Stimulated activated CD4-positive, alpha-beta T cell treated with anti-CD3 and anti-CD28 coated beads, Interleukin-15, amount 100 ng/mL, for 48 hours (primary cell): ENCODE results near the gene RAPGEF4.
A peak's percentile ranks its signal among the peaks of the same experiment; 100 is the strongest.

Source experiments
- DNase-seq, 2 donors: peaks; one replicate each; pipeline ENCODE4 v3.0.0-alpha.2; 2020; ENCODE audit warnings: low read depth in 2 of 2

The RAPGEF4 gene

DNA sequence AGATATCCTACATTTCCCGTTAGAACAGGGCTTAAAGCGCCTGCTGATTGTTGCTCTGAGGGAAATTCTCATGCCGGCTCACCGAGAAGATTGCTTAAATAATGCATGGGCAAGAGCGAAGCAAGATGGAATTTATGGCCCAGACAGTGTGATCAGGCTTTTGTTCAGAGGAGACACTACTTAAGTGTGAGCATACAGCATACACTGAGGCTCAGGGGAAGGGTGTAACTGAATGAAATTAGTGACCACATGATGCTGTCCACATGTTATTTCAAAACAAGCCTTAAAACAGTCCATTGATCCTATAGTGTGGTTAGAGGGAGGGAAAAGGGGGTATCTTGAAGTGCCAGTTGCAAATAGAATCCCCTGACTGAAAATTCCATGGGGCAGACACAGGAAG lies 125.5 kb downstream of the RAPGEF4 start:
- DNase-seq: no peak

DNA sequence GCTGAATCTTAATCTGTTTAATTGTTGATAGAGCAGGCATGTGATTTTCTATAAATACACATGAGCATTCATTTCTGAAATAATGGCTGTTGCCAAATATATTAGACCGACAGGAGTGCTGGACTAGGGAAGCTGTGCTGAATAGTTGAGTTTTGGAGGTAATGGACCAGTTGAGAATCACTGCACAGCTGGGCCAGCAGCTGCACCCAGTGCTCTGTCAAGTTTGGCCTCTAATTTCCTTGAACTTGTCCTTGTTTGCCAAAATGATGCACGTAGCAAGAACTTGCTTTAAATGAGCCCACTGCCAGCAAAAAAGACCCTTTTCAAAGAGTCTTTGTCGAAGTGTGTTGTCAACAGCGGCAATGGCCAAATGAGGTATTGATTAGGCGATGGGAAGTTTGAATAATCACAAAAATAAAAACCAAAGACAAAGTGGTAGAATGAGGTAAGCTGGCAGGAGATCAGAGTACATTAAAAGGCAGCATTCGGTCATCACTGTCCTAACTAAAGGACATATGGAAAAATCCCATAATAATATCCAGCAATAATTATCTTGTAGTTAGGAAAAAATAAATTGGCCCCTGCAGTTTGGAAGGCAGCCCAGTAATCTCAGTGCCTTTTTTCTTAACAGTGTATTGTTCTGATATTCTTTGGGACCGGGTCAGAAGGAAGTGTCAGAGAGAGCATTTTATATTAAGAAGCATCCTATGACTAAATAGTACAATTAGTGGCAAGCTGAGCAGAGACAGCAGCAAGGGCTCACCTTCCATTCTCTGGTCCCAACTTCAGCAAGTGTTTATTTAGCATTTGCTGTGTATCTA lies 126.2 kb downstream of the RAPGEF4 start:
- no peak for DNase-seq

DNA sequence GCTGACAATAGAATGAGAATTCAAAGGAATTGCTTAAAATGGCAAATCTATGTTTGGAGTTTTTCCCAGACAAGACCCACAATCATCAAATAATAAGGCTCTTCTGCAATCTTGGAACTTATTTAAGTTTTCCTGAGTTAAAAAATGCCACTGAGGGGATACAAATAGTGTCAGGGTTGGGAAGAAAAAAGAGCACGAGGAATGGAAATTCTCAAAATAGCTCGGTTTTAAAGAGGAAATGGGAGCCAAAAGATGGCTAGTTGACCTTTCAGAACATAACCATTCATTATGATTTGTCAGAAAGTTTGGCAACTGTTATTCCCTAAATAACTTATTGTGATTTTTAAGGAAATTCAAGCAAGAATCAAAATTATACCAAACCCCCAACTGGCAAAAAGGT lies 127.7 kb downstream of the RAPGEF4 start:
- no peak for DNase-seq

DNA sequence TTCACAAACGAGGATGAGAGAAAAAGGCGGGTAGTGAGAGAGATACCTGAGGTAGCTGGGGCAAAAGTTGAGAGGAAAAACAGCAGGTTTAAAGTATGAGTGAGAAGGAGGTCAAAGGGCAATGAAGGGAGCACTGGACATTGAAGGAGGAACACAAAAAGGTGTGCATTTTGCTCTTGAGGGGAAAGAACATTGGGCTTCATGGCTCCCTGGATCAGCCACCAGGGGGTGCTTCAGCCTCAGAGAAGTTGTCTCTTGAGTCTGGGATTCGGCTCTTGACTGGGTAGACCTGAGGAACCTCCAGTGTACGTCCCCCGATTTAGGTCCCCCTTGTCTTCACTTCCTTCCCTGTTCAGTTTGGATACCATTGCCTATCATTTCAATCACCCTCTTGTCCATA lies 128.5 kb downstream of the RAPGEF4 start:
- DNase-seq: peak; percentile 14 to 17

DNA sequence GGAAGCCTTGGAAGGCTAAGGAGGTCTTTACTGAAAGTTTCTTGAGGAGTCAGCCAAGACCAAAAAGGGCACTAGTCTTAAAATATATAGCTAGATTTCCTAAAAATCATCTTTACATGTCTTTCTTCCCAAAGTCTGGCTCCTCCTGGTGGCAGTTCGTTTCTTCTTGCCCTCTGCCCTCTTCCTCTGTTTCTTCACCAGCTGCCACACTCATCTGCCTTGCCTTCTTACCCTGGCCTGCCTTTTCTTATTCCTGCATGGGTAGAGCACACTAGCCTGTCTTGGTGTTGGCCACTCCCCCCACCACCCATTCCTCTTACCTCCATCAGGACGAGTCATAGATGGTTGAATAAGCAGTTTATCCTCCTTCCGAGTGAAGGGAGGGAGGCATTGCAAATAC lies 129.8 kb downstream of the RAPGEF4 start:
- no peak for DNase-seq

DNA sequence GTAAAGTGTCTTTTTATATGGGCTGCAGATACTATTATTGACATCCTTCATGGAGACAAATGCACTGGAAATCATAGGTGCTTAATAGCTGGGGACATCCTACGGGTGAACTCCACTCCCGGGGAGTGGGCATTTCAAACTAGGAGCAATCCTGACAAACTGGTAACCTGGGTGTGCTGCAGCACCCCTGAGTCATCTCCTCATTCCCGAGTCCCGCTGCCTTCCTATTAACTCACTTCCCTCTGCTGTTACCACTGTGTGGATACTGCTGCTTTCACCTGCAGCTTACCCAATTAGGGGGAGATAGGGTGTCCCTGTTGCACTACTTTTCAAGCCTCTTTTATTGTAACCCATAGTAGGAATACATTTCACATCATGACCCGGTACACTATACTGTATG lies 134.2 kb downstream of the RAPGEF4 start:
- no peak for DNase-seq

DNA sequence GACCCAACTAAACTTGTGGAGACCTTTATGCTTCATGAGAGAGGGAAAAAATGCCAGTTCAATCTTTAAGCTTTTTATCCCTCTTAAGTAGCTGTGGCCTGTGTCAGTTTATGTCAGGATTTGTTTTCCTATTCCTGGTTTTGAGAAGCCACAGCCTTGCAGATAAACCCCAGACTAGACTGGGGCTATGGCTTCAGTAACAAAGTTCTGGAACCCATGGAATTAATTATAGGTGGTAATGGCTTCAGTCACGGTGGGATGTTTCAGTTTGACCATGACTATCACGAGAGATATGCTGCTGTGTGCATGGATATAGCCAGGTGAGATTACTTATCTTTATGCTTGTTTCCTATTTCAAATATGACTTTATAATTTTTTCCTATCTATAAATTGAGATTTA lies 134.8 kb downstream of the RAPGEF4 start:
- DNase-seq: no peak

DNA sequence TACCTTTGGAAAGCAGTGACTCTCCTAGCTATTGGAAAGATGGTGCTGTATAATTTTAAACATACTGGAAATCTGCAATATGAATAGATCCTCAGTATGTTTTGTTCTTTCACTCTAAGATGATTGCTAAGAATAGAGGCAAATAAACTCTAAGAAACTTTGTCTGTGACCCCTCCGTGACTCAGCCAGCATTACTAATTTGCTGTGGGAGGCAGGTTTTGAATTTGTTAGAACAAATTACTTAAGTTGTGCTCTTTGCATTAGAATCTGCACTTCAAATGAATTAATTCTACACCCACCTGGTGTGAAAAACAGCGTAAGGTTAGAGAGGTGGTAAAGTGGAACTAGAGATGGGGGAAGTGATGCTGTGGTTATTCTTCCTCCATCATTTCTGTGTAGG lies 142.2 kb downstream of the RAPGEF4 start:
- no peak for DNase-seq

DNA sequence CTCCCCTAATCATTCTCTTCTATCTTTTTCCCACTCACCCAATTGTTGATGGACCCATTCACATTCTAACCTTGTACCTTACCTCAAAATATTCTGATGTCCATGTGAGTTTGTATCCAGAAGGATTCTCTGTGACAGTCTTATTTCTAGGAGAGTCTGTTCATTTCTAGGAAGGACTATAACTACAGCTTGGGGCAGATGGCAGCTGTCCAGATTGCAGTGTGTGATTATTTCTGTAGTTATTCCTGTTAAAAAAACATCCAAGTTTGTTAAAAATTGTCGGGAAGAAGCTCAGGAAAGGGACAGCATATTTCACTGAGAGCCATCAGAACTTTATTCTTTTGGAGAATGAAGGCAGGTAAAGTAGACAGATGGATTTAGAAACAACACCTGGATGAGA lies 142.6 kb downstream of the RAPGEF4 start:
- DNase-seq: no peak

DNA sequence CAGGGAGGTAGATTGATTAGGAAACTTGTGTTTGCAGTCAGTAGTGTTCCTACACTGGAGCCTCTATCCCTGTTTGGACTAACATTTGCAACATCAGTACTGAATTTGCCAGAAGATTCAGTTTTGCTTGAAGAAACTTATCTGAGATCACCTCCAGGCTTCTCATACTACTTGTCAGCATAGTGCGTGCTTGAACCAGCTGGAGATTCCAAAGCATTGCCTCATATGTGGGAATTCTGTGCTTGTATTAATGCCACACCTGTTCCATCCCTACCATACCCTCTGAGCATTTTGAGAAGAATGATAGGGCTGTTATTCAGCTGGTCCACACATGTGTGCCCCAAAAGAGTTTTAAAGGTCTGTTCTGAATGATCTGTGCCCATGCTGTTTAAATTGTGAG lies 148.7 kb downstream of the RAPGEF4 start:
- DNase-seq: no peak

DNA sequence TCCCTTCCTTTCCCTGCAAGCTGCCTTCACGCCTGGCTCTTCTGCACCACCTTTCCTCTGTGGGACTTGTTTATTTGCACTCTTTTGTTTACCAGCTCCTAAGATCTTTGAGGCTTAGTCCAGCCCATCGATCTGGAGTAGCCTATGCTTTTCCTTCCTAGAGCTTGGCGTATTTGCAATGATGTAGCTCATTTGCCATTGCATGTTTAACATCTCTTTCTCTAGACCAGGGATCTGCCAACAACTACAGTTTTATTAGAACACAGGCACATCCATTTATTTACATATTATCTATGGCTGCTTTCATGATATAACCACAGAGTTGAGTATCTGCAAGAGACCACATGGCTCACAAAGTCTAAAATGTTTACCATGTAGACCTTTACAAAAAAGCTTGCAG lies 150.4 kb downstream of the RAPGEF4 start:
- DNase-seq: no peak

DNA sequence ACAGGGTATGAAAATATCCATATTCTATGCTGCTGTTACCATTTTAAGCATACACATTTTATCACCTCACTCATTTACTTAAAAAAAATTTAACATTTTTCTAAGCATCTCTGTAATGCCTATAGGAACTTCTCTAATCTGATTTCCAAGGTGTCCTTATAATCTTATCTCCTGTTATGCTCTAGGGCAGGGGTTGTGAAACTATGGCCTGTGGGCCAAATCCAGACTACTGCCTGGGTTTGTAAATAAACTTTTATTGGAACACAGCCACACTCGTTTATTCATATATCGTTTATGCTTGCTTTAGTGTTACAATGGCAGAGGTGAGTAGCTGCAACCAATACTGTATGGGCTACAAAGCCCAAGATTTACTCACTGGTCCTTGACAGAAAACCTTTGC lies 151.6 kb downstream of the RAPGEF4 start:
- DNase-seq: no peak

DNA sequence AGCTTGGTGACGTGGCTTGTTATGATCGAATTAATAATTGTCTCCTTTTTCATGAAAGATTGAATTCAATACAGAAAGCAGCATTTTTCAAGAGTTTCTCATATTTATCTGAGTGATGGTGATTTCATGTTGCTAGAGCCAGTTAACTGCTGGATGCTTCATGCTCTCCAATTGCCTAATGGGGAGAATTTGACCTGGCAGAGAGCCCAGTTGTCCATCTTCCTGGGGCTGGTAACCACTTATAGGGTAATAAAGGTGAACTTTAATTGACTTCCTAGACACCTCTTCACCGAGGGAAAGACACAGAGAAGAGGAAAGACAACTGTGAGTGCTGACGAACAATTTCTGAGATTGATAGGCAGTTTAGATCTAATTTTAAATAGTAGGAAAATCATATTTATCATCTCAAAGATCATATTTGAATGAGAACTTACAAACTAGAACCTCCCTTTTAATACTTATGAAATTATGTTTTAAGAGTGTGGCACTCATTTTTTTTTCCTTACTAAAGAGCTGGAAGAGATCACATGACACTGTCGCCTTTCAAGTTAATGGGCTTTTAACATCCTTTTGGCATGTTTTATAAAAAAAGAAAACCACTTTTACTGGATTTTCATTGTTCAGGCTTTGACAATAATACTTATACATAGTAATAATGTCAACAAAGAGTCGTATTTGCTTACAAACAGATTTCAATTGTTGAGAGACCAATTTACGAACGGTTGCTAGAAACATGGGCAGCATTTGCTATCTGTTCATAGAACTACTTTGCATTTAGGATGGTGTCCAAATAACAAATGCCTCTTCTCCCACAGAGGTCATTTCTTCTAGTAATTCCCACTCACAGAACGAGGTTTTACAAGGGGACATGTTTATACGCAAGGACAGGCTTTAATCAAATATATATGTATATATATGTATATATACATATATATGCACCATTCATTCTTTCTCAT lies 153.3 kb downstream of the RAPGEF4 start:
- no peak for DNase-seq

DNA sequence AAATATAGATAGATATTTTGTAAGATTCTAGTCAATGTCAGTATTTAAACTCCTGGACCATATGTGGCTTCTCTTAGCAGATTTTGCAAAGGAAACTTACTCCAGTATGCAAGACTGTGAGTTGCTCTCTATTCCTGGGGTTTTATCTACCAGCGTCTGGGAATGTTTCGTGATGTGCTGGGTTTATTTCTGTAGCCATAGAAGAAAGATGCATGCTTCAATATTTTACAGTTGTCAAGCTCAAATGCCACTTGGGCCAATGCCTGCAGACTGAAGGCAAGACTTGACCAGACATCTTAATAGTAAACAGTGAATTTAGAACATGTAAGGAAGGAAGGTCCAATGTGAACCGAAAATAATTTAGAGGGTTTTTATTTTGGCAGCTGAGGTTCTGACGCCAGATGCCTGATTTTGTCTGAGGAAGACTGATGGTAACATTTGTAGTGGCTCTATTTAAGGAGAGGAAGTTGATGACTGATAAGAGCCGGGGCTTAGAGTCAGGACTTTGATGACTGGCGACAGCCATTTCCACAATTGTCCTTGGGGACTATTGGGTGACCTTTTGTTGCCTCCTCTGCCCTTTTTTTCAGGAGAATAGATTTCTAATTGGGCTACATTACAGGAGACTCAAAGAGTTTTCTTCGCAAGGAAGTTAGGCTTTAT lies 154.3 kb downstream of the RAPGEF4 start:
- no peak for DNase-seq

DNA sequence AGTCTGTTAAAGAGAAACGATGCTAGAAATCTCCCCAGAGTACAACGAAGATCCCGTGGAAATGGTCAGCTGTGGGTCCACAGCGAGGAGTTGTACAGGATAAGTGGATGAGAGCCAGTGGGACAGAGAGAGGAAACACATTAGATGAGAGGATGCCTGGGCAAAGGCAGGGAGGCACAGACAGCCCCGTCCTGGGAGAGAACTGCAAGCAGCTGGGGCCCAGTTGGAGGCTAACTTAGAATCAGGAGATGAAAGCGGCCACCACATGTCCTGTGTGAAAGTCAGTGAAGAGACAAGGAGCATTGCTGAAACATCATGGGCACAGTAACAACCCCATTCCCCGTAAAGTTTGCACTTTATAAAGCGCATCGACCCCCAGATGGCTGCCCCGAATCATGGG lies 157.5 kb downstream of the RAPGEF4 start:
- no peak for DNase-seq

DNA sequence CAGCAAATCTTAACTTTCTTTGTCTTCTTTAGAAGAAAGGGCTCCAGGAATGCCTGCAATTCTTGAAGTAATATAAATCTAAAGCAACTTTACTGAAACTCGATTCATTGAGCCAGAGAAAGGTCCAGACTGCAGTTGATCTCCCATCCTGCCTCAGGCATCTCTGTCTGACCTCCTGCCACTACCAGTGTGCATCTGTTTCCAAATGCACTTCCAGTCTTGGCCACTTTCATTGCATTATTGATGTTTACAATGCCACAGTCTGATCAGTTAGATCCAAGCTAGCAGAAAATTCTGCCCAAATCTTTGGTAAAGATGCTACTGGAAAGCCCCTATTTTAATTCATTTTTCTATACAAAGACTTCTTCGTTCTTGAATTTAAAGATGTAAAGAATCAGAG lies 158.0 kb downstream of the RAPGEF4 start:
- DNase-seq: no peak

DNA sequence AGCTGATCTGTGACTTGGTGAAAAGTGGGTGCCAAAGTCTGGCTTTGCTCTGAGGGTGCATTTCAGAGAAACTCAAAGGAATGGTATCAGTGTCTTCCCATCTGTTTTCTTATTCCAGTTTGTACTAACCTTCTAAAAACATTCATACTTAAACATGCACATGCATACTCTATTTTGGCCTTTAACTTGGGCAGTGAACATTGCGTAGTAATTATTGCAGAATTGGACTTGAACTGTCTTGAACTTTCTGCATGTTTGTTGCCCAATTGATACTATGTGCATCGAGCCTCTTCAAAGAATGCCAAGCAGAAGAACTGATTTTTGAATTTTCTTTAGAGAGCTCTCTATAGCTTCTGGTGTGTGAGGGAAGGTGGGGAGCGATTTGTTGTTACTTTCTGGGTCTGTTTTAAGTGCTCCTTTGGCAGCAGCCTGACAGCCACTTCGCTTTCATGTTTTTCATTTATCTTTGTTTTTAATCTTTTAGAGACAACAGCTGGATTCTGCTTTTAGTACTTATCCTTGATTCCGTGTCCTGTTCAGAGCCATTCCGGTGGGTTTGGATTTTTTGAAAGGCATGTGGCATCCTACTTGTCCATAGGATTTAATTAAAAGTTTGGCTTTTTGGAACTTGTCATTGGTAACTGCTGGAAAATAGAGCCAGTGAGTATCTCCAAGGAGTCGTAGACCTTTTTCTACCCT lies 159.2 kb downstream of the RAPGEF4 start:
- DNase-seq: no peak

DNA sequence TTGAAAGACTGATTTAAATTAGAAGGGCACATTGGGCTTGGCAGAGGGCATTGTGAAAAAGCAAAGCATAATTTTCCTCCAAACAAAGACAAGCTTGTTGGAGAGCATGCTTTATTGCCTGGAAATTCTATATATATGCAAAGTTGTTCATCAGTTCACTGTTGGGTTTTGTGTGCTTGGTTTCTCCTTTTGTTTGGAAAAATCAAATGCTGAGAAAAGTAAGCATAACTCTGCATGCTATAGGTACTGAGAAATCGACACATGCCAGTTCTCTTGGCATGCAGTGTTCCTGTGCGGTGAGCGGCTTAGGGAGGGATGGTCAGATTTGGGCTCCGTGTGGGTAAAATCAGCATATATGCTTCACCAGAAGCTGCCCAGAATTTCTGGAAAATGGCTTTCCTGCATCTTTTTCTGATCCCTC lies 161.0 kb downstream of the RAPGEF4 start:
- no peak for DNase-seq

DNA sequence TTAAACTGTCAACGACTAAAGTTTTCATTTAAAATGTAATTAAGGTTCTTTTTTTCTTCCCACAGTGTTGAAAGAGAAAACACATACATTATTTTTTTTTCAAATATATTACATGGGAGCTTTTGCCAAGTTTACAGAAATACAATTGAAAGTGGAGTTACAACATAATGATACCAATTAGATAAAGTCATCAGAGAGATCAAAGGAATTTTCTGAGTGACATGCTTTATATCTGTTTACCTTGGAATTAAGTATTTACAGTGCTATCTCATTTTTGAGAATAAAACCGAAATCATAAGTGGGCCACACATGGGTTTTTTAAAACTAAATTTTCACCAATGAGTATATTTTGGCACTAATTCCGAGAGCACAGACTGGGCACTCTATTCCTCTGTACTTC lies 165.2 kb downstream of the RAPGEF4 start:
- no peak for DNase-seq

DNA sequence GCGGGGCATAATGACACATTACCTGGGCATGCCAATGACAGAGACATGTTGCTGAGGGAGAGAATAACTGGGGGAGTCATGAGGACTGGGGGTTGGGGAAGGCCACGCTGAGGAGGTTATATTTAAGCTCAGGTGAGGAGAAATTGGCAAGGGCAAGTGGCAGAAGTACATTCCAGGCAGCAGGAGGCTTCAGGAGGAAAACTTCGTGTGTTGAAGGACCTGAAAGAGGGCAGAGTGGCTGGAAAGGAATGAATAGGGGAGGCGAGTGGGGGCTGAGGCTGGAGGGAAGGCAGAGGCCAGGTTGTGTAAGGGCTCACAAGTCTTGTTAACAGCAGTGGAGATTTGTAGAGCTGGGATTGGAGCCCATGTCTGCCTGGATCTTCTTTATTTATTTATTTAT lies 166.3 kb downstream of the RAPGEF4 start:
- DNase-seq: no peak

DNA sequence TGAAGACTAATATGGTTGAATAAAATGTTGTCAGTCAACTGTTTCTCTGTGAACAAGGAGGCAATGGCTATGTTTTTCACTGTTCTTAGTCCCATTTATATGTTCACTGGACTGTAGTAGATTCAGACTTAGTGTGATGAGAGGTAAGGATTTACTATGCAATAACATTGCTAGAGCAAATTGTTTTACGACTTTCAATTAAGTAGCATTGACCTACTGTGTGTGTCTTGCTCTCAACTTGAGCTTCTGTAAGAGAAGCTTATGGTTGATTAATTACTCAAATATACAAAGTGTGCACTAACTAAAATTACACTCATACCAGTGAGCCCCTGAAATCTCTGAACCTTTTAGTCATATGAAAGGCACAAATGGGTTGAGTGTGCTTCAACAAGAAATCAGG lies 168.6 kb downstream of the RAPGEF4 start:
- no peak for DNase-seq
